ENCODE results near the gene STK33.

Gene STK33

GRCh38 chr11:8638300-8638699 lies 44.3 kb upstream of the STK33 start:
- H3K27me3 ChIP-seq (ENCODE audit: insufficient read depth, low read depth, severe bottlenecking), result no peaks in the 10 kb centered on the region
- DNase-seq, result no peak
- TF ChIP-seq, protein P1, sequence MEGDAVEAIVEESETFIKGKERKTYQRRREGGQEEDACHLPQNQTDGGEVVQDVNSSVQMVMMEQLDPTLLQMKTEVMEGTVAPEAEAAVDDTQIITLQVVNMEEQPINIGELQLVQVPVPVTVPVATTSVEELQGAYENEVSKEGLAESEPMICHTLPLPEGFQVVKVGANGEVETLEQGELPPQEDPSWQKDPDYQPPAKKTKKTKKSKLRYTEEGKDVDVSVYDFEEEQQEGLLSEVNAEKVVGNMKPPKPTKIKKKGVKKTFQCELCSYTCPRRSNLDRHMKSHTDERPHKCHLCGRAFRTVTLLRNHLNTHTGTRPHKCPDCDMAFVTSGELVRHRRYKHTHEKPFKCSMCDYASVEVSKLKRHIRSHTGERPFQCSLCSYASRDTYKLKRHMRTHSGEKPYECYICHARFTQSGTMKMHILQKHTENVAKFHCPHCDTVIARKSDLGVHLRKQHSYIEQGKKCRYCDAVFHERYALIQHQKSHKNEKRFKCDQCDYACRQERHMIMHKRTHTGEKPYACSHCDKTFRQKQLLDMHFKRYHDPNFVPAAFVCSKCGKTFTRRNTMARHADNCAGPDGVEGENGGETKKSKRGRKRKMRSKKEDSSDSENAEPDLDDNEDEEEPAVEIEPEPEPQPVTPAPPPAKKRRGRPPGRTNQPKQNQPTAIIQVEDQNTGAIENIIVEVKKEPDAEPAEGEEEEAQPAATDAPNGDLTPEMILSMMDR (IDR thresholded peaks at IDR 0.05; ENCODE audit: low read depth, low read length), result no peak
- H3K27ac ChIP-seq, result no peak overlapping the region
- H3K9me3 ChIP-seq (ENCODE audit: severe bottlenecking), result no peaks in the 10 kb centered on the region
- no peak overlapping the region for H3K4me3 ChIP-seq (ENCODE audit: low read depth, low read length)
- no peaks in the 10 kb centered on the region for H3K36me3 ChIP-seq

GRCh38 chr11:8636127-8636526 lies 42.1 kb upstream of the STK33 start:
- no peak overlapping the region for H3K4me3 ChIP-seq (ENCODE audit: low read depth, low read length)
- no peaks in the 10 kb centered on the region for H3K9me3 ChIP-seq (ENCODE audit: severe bottlenecking)
- TF ChIP-seq, protein P1 (IDR thresholded peaks at IDR 0.05; ENCODE audit: low read depth, low read length), result no peak
- H3K27me3 ChIP-seq (ENCODE audit: insufficient read depth, low read depth, severe bottlenecking), result no peaks in the 10 kb centered on the region
- no peaks in the 10 kb centered on the region for H3K36me3 ChIP-seq
- H3K27ac ChIP-seq, result no peak overlapping the region
- DNase-seq, result no peak

DNA sequence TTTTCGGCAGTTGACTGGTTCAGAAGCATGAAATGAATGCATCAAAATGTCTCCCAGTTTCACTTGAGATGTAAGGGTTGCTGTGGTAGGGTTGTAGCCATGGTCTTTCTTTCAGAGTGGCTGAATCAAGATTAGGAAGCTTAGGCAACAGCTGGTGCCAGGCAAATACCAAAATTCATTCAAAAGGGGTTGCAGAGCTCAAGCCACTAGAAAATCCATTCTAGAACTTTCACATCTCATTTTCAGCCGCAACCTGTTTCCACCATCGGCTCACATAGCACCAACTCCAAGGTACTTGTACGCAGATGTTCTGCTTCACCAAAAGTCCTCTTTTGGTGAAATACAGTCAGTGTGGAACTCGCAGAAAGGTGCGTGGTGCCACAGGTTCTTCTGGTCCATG lies 40.5 kb upstream of the STK33 start:
- Histone ChIP-seq H3K4me3 (ENCODE audit: low read depth, low read length) (no peak overlapping the region), H3K27ac (no peak overlapping the region), H3K9me3 (ENCODE audit: severe bottlenecking) (no peaks in the 10 kb centered on the region), H3K27me3 (ENCODE audit: insufficient read depth, low read depth, severe bottlenecking) (no peaks in the 10 kb centered on the region), H3K36me3 (no peaks in the 10 kb centered on the region)
- TF ChIP-seq, protein P1 (IDR thresholded peaks at IDR 0.05; ENCODE audit: low read depth, low read length), result no peak
- DNase-seq, result no peak

DNA sequence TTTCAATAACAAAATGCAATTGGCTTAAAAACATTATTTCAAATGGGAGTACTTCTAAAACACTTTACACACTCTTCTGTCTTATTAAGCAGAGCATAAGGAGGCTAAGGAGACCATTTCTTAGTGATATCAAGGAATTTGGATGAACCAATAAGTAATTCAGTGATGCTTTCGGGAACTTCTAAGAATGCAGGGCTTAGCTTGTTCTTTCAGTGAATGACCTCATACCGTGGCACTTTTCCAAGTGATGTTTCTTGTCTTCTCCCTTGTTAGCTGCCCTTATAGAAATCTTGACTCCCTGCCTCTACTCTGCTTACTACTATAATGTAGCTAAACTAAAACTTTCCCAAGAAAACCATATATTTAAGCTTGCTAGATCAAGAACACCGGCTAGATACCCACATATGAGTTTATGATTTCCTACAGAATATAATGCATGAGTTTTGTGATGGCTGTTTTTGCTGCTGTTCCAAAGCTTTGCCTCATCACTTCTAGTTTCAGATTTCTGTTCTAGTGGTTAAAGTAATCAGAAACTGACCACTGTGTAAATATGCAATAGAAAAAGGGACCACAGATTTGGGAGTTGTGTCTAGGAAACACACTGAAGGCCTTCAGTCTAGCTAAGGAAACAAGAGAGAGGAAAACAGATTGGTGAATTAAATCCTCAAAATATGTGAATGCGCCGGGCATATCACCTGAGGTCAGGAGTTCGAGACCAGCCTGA lies 37.5 kb upstream of the STK33 start:
- Histone ChIP-seq H3K27ac (no peak overlapping the region), H3K9me3 (ENCODE audit: severe bottlenecking) (no peaks in the 10 kb centered on the region), H3K36me3 (no peaks in the 10 kb centered on the region), H3K4me3 (ENCODE audit: low read depth, low read length) (no peak overlapping the region), H3K27me3 (ENCODE audit: insufficient read depth, low read depth, severe bottlenecking) (no peaks in the 10 kb centered on the region)
- TF ChIP-seq, protein P1 (IDR thresholded peaks at IDR 0.05; ENCODE audit: low read depth, low read length), result no peak
- DNase-seq, result no peak

- Histone ChIP-seq H3K27ac (no peak overlapping the region), H3K27me3 (ENCODE audit: insufficient read depth, low read depth, severe bottlenecking) (no peaks in the 10 kb centered on the region), H3K36me3 (no peaks in the 10 kb centered on the region), H3K4me3 (ENCODE audit: low read depth, low read length) (no peak overlapping the region), H3K9me3 (ENCODE audit: severe bottlenecking) (no peaks in the 10 kb centered on the region)
- TF ChIP-seq, protein P1 (IDR thresholded peaks at IDR 0.05; ENCODE audit: low read depth, low read length), result no peak
- DNase-seq, result no peak
Observed at GRCh38 chr11:8624698-8625097, 30.7 kb upstream of the STK33 start.

DNA sequence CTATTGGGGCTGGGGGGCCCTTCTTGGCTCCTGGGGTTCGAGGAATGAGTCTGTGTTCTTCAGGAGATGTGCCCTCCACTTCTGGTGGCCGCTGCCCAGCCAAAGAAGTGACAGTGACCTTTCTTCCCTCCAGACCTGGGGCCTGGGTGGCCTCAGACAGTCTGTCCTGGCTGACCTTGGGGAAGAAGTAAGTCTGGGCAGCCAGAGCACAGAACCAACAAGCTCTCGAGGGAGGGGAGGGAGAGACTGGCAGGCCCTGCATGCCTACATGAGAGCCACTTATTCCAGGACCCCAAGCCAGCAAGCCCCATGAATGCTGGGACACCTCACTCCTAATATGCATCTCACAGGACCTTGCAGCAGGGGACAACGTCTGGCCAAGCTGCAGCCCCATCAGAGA lies 27.1 kb upstream of the STK33 start:
- DNase-seq, result no peak
- H3K36me3 ChIP-seq, result no peaks in the 10 kb centered on the region

More for the DNA sequence above, 27.1 kb upstream of the STK33 start:
- Histone ChIP-seq H3K9me3 (ENCODE audit: severe bottlenecking) (no peaks in the 10 kb centered on the region), H3K27me3 (ENCODE audit: insufficient read depth, low read depth, severe bottlenecking) (no peaks in the 10 kb centered on the region), H3K27ac (no peak overlapping the region), H3K4me3 (ENCODE audit: low read depth, low read length) (no peak overlapping the region)
- TF ChIP-seq, protein P1 (IDR thresholded peaks at IDR 0.05; ENCODE audit: low read depth, low read length), result no peak
